Gastroesophageal sphincter (tissue), 4 donors: ENCODE results near the gene JAG2. TPM values are rescaled to one million over a fixed set of nuclear protein-coding genes. Genes with fewer than 3 reads are reported as not detected.

Source experiments
- ATAC-seq: fragments of 150-250 bp; one replicate; pipeline ENCODE4 v1.9.1; 2016; ENCODE audit warnings: mild to moderate bottlenecking, moderate library complexity
- H3K27ac ChIP-seq, 4 donors: fragments of 200-600 bp; sonication (generic) in 3 of 4; 1 replicate in 3 of 4; 2 replicates in 1 of 4; pipeline ENCODE4 v1.5.1; 2016 to 2019
- H3K27me3 ChIP-seq: fragments of 200-600 bp; sonication (generic); one replicate; pipeline ENCODE4 v1.5.1; 2019
- H3K36me3 ChIP-seq, 2 donors: fragments of 200-600 bp; sonication (generic); one replicate each; pipeline ENCODE4 v1.5.1; 2019; ENCODE audit warnings: control low read depth in 1 of 2
- H3K4me1 ChIP-seq, 3 donors: fragments of 200-600 bp; sonication (generic); 1 replicate in 2 of 3; 2 replicates in 1 of 3; pipeline ENCODE4 v1.5.1; 2016 to 2019; ENCODE audit warnings: control low read depth in 2 of 3
- H3K4me3 ChIP-seq, 2 donors: fragments of 200-600 bp; sonication (generic); one replicate each; pipeline ENCODE4 v1.5.1; 2019; ENCODE audit warnings: mild to moderate bottlenecking in 1 of 2, moderate library complexity in 1 of 2
- H3K9me3 ChIP-seq, 3 donors: fragments of 200-600 bp; sonication (generic); one replicate each; pipeline ENCODE4 v1.5.1; 2017 to 2019; ENCODE audit warnings: control low read depth in 2 of 3
- EP300 ChIP-seq: sonication (generic); formaldehyde crosslinking; IDR thresholded peaks from one replicate; pipeline ENCODE4 v1.6.1; 2017; ENCODE audit warnings: antibody characterized with exemption, mild to moderate bottlenecking
- POLR2A ChIP-seq, 2 donors: fragments of 450-650 bp; IDR thresholded peaks; one replicate each; pipeline ENCODE4 v1.6.1; 2017; ENCODE audit warnings: antibody characterized with exemption in 2 of 2, mild to moderate bottlenecking in 2 of 2, moderate library complexity in 1 of 2
- POLR2AphosphoS5 ChIP-seq: sonication (generic); formaldehyde crosslinking; IDR thresholded peaks from one replicate; pipeline ENCODE4 v1.6.1; 2017; ENCODE audit warnings: antibody characterized with exemption
- WGBS, 2 donors: methylation state at CpG; one replicate each; pipeline ENCODE4 v1.1.5; 2018; ENCODE audit warnings: low coverage in 1 of 2; 5-methylcytosine and 5-hydroxymethylcytosine counted together
- total RNA-seq, 4 donors: library from RNA; depleted of rRNA; stranded (reverse); fragments of >200 nt; gene quantifications; one replicate each; pipeline ENCODE4 v1.1.0, GENCODE V29; 2016
- TF ChIP-seq, protein P1 (sequence below), 4 experiments: fragments of 200-600 bp in 2 of 4; fragments of 450-650 bp in 2 of 4; sonication (generic) in 1 of 4; IDR thresholded peaks; one replicate each; pipeline ENCODE4 v1.5.1; 2017 to 2019; ENCODE audit warnings: antibody characterized with exemption in 4 of 4, mild to moderate bottlenecking in 2 of 4, moderate library complexity in 2 of 4

JAG2 gene
- total RNA-seq, 4 donors from 2014 or later, result 3.7 to 18.8 (median 14.5) TPM

DNA sequence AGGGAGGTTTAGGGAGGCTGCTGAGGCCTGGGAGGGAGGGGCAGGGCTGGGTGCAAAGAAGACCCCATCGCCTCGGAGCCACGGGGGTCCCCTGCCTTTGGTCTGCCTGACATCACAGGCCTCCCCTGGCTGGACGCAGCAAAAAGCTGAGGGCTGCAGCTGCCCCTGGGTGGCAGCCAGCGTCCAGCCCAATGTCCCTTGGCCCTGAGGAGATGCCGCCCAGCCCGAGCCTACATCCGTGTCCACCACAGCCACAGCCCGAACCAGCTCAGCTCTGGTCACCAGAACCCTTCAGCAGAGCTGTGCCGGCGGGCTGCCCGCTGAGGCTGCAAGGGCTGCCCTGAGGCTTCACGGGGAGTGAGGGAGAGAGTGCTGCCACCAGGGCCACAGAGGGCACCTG lies 10.6 kb upstream of the JAG2 start:
- H3K27me3 ChIP-seq, result no peaks in the 10 kb centered on the region
- no peak overlapping the region for H3K27ac ChIP-seq
- H3K36me3 ChIP-seq, result no peaks in the 10 kb centered on the region
- H3K9me3 ChIP-seq, result no peaks in the 10 kb centered on the region
- no peak overlapping the region for H3K4me3 ChIP-seq
- TF ChIP-seq POLR2AphosphoS5 (no peak), EP300 (no peak), POLR2A (IDR thresholded peaks at IDR 0.05) (no peak)
- TF ChIP-seq, protein P1, sequence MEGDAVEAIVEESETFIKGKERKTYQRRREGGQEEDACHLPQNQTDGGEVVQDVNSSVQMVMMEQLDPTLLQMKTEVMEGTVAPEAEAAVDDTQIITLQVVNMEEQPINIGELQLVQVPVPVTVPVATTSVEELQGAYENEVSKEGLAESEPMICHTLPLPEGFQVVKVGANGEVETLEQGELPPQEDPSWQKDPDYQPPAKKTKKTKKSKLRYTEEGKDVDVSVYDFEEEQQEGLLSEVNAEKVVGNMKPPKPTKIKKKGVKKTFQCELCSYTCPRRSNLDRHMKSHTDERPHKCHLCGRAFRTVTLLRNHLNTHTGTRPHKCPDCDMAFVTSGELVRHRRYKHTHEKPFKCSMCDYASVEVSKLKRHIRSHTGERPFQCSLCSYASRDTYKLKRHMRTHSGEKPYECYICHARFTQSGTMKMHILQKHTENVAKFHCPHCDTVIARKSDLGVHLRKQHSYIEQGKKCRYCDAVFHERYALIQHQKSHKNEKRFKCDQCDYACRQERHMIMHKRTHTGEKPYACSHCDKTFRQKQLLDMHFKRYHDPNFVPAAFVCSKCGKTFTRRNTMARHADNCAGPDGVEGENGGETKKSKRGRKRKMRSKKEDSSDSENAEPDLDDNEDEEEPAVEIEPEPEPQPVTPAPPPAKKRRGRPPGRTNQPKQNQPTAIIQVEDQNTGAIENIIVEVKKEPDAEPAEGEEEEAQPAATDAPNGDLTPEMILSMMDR (IDR thresholded peaks at IDR 0.05), result no peak
- no peak for ATAC-seq
- no CpG with 5 or more reads among the region's 13 CpGs for WGBS, 2 donors
- peaks cover 0 to 27% (median 7%) of the 10 kb centered on the region in 3 donors for H3K4me1 ChIP-seq

DNA sequence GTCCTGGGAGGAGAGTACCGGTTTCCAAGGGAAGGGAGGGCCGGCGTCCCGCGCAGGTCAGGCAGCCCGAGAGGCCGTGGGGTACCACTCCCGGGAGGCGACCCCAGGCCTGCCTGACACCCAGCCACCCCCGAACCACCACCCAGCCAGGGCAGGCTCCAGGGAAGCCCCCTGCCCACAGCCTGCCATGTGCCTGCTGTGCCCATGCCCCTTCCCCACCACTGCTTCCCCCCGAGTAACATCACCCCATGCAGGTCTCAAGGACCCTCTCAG lies 10.2 kb upstream of the JAG2 start:
- H3K36me3 ChIP-seq, result no peaks in the 10 kb centered on the region
- H3K27me3 ChIP-seq, result no peaks in the 10 kb centered on the region
- no peak overlapping the region for H3K27ac ChIP-seq
- TF ChIP-seq EP300 (no peak), POLR2A (IDR thresholded peaks at IDR 0.05) (no peak), POLR2AphosphoS5 (no peak)
- TF ChIP-seq, protein P1 (IDR thresholded peaks at IDR 0.05), result no peak
- peaks cover 0 to 27% (median 7%) of the 10 kb centered on the region in 3 donors for H3K4me1 ChIP-seq
- no peak overlapping the region for H3K4me3 ChIP-seq
- ATAC-seq, result no peak
- H3K9me3 ChIP-seq, result no peaks in the 10 kb centered on the region
- WGBS, 2 donors, result 100% methylated on average over 2 of the region's 11 CpGs; no CpG with 5 or more reads in 1 of the 2 donors

DNA sequence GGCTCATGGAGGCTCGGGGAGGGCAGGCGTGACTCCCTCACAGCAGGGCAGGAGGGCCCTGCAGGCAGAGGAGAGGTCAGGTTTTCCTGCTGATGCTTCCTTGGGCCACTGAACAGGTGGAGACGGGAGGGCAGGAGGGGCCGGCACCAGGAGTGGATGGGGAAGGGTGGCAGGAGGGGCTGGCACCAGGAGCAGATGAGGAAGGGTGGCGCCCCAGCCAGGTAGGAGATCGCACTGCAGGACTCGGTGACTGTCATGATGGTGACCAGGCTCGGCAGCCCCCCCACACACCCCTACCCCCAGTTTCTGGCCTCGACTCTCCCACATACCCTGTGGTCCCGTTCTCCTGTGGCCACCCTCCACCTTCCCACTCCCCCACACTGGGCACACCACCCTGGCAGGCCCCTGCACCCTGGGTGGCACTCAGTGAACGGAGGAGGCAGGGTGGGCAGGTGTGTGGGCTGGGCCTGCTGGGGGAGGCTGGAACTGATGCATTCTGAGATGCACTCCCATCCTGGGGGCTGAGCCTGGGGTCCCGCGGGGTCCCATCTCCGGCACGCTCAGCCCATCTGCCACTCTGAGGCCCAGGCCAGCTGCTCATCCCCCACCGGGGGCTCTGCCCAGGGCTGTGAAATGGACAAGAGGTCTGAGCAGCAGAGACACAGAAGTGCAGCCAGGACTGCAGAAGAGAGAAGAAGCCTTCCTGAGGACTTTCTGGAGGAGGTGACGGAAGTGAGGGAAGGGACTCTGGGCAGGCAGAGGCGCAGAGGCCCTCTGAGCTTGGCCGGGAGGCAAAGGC lies 9.7 kb upstream of the JAG2 start:
- WGBS, 2 donors, result 70 to 100% methylated on average over 1 to 4 of the region's 19 CpGs
- no peak overlapping the region for H3K4me3 ChIP-seq
- TF ChIP-seq POLR2AphosphoS5 (no peak), EP300 (no peak), POLR2A (IDR thresholded peaks at IDR 0.05) (no peak)
- TF ChIP-seq, protein P1 (IDR thresholded peaks at IDR 0.05), result no peak
- ATAC-seq, result no peak
- no peaks in the 10 kb centered on the region for H3K9me3 ChIP-seq
- no peaks in the 10 kb centered on the region for H3K36me3 ChIP-seq
- H3K27me3 ChIP-seq, result no peaks in the 10 kb centered on the region
- H3K27ac ChIP-seq, result no peak overlapping the region
- peaks cover 0 to 27% (median 7%) of the 10 kb centered on the region in 3 donors for H3K4me1 ChIP-seq

DNA sequence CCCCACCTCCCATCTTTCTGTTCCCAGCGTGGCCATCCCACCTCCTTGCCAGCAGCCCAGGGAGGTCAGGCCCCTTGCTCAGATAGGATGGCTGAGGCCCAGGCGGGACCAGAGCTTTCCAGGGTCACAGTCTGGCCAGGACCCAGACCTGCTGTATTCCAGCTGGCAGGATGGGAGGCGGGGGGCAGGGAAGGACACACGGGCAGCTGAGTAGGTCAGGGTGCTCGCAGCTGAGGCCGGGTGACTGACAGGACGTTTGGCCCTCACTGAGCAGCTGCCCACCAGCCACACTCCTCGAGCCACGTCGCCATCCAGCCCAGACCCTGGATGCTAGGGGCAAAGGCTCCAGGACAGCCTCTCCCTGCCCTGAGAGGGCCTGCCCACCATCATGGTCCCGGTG lies 8.5 kb upstream of the JAG2 start:
- WGBS, 2 donors, result no CpG with 5 or more reads among the region's 11 CpGs
- no peak for ATAC-seq
- Histone ChIP-seq H3K27ac (no peak overlapping the region), H3K27me3 (no peaks in the 10 kb centered on the region), H3K4me3 (no peak overlapping the region), H3K4me1 (peaks cover 0 to 24% (median 7%) of the 10 kb centered on the region in 3 donors), H3K36me3 (no peaks in the 10 kb centered on the region), H3K9me3 (no peaks in the 10 kb centered on the region)
- TF ChIP-seq, protein P1 (IDR thresholded peaks at IDR 0.05), result no peak
- TF ChIP-seq POLR2A (IDR thresholded peaks at IDR 0.05), result no peak
- TF ChIP-seq POLR2AphosphoS5, result no peak
- no peak for TF ChIP-seq EP300

DNA sequence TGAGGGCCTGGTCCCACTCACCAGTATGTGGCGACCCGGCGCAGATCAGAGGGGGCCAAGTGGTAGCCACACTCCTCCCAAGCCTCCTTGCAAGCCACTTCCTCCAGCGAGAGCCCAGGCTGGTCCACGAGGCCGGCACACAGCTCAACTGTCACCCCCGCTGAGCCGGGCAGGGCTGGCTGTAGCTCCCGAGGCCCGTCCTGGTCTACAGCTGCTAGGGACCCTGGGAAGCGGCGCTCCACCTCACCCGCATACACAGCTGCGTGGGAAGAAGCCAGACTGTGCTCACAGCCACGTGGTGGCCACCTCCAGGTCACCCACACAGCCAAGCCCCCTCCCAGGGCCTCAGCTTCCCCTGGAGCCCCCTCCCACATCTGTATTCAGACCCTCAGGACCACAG lies 7.9 kb upstream of the JAG2 start:
- WGBS, 2 donors, result no CpG with 5 or more reads among the region's 15 CpGs
- Histone ChIP-seq H3K4me3 (no peak overlapping the region), H3K4me1 (peaks cover 0 to 20% (median 7%) of the 10 kb centered on the region in 3 donors), H3K27ac (no peak overlapping the region), H3K36me3 (no peaks in the 10 kb centered on the region), H3K27me3 (no peaks in the 10 kb centered on the region), H3K9me3 (no peaks in the 10 kb centered on the region)
- TF ChIP-seq EP300, result no peak
- TF ChIP-seq POLR2A (IDR thresholded peaks at IDR 0.05), result no peak
- TF ChIP-seq POLR2AphosphoS5, result no peak
- TF ChIP-seq, protein P1 (IDR thresholded peaks at IDR 0.05), result no peak
- no peak for ATAC-seq
